ENCODE measurements around the gene CEMIP.

The CEMIP gene

GRCh38 chr15:80926126-80926525, 147.0 kb downstream of the CEMIP start:
- DNase-seq (ENCODE audit: extremely low spot score) = no peak
- POLR2A ChIA-PET = no interaction called here
- TF ChIP-seq CTBP1 (IDR thresholded peaks at IDR 0.05; ENCODE audit: borderline replicate concordance) = no peak
- TF ChIP-seq SP1 (IDR thresholded peaks at IDR 0.05) = no peak
- no peak for TF ChIP-seq NFRKB (IDR thresholded peaks at IDR 0.05)
- TF ChIP-seq ARNT (IDR thresholded peaks at IDR 0.05) = no peak
- no peak for TF ChIP-seq BHLHE40 (IDR thresholded peaks at IDR 0.05; ENCODE audit: borderline replicate concordance)
- no peak for TF ChIP-seq L3MBTL2 (conservative IDR thresholded peaks at IDR 0.05)
- TF ChIP-seq FOXA1 (IDR thresholded peaks at IDR 0.05) = no peak
- no peak for TF ChIP-seq HDGF (IDR thresholded peaks at IDR 0.05; ENCODE audit: borderline replicate concordance)
- no peak for TF ChIP-seq TARDBP (IDR thresholded peaks at IDR 0.05)
- no peak for TF ChIP-seq FOXK2 (IDR thresholded peaks at IDR 0.05)
- no peak for TF ChIP-seq ZNF384 (IDR thresholded peaks at IDR 0.05)
- TF ChIP-seq FOXM1 (IDR thresholded peaks at IDR 0.05; ENCODE audit: borderline replicate concordance) = no peak
- TF ChIP-seq LEF1 (IDR thresholded peaks at IDR 0.05; ENCODE audit: borderline replicate concordance) = no peak
- TF ChIP-seq ELF4 (IDR thresholded peaks at IDR 0.05) = no peak
- no peak for TF ChIP-seq SUZ12 (IDR thresholded peaks at IDR 0.05)
- TF ChIP-seq PKNOX1 (IDR thresholded peaks at IDR 0.05) = no peak
- CTCF ChIA-PET = no interaction called here

DNA sequence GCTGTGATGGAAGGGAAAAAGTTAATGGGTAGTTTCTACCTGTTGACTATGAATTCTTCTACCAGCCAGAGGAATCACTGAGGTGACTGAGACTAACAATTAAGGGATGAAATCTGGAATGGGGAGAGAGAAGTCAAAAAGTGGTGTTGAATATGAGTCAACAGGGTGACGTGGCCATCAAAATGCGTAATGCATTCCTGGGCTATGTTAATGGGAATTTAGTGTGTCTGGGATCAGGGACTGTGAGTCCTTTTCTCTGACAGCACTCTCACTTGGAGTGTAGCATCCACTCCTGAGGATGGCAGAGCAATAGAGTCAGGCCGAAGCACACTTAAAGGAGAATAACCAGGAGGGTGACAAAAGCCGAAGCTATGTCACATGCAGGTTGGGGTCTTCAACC, 150.1 kb downstream of the CEMIP start:
- DNase-seq (ENCODE audit: extremely low spot score) = no peak
- CTCF ChIA-PET = no interaction called here
- TF ChIP-seq ARNT (IDR thresholded peaks at IDR 0.05) (no peak), LEF1 (IDR thresholded peaks at IDR 0.05; ENCODE audit: borderline replicate concordance) (no peak), CTBP1 (IDR thresholded peaks at IDR 0.05; ENCODE audit: borderline replicate concordance) (no peak), PKNOX1 (IDR thresholded peaks at IDR 0.05) (no peak), TARDBP (IDR thresholded peaks at IDR 0.05) (no peak), ZNF384 (IDR thresholded peaks at IDR 0.05) (no peak), FOXM1 (IDR thresholded peaks at IDR 0.05; ENCODE audit: borderline replicate concordance) (no peak), FOXK2 (IDR thresholded peaks at IDR 0.05) (no peak), FOXA1 (IDR thresholded peaks at IDR 0.05) (no peak)
- POLR2A ChIA-PET = no interaction called here

- POLR2A ChIA-PET = no interaction called here
- CTCF ChIA-PET = no interaction called here
- TF ChIP-seq SP1 (IDR thresholded peaks at IDR 0.05) (no peak), TARDBP (IDR thresholded peaks at IDR 0.05) (no peak), LEF1 (IDR thresholded peaks at IDR 0.05; ENCODE audit: borderline replicate concordance) (no peak), L3MBTL2 (conservative IDR thresholded peaks at IDR 0.05) (no peak), SUZ12 (IDR thresholded peaks at IDR 0.05) (no peak), ELF4 (IDR thresholded peaks at IDR 0.05) (no peak), BHLHE40 (IDR thresholded peaks at IDR 0.05; ENCODE audit: borderline replicate concordance) (no peak), CTBP1 (IDR thresholded peaks at IDR 0.05; ENCODE audit: borderline replicate concordance) (no peak), PKNOX1 (IDR thresholded peaks at IDR 0.05) (no peak), NFRKB (IDR thresholded peaks at IDR 0.05) (no peak), FOXA1 (IDR thresholded peaks at IDR 0.05) (no peak), FOXM1 (IDR thresholded peaks at IDR 0.05; ENCODE audit: borderline replicate concordance) (no peak), ARNT (IDR thresholded peaks at IDR 0.05) (no peak), HDGF (IDR thresholded peaks at IDR 0.05; ENCODE audit: borderline replicate concordance) (no peak)
- no peak for DNase-seq (ENCODE audit: extremely low spot score)
These were observed 150.5 kb downstream of the CEMIP start for GRCh38 chr15:80929689-80930088.

DNA sequence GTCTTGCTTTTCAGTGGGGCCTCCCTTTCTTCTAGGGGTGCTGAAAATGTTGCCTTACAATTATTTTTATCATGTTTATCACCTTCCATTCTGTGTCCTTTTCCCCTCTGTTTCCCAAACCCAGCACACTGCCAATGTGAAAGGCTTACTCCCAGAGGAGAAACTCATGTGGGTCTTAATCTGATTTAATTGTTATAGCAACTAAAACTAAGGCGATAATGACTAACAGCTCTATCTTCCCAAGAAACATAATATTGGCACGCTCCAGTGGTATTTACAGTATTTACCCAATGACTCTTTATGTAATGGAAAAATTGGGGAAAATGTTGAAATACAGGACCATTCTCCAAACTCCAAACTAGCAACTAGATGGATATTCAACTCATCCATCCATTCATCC, 152.0 kb downstream of the CEMIP start:
- ChIA-PET CTCF (no interaction called here), POLR2A (no interaction called here)
- DNase-seq (ENCODE audit: extremely low spot score) = no peak
- TF ChIP-seq TARDBP (IDR thresholded peaks at IDR 0.05) (no peak), ELF4 (IDR thresholded peaks at IDR 0.05) (no peak), SP1 (IDR thresholded peaks at IDR 0.05) (no peak), SUZ12 (IDR thresholded peaks at IDR 0.05) (no peak), BHLHE40 (IDR thresholded peaks at IDR 0.05; ENCODE audit: borderline replicate concordance) (no peak)

- ChIA-PET POLR2A (no interaction called here), CTCF (no interaction called here)
- TF ChIP-seq ELF4 (IDR thresholded peaks at IDR 0.05) (no peak), L3MBTL2 (conservative IDR thresholded peaks at IDR 0.05) (no peak), NFRKB (IDR thresholded peaks at IDR 0.05) (no peak), SUZ12 (IDR thresholded peaks at IDR 0.05) (no peak), ARNT (IDR thresholded peaks at IDR 0.05) (no peak), ZNF384 (IDR thresholded peaks at IDR 0.05) (no peak), LEF1 (IDR thresholded peaks at IDR 0.05; ENCODE audit: borderline replicate concordance) (no peak), FOXM1 (IDR thresholded peaks at IDR 0.05; ENCODE audit: borderline replicate concordance) (no peak), SP1 (IDR thresholded peaks at IDR 0.05) (no peak), PKNOX1 (IDR thresholded peaks at IDR 0.05) (no peak)
- DNase-seq (ENCODE audit: extremely low spot score) = no peak
These were observed 152.7 kb downstream of the CEMIP start for GRCh38 chr15:80931721-80932512.

GRCh38 chr15:80932513-80932815, 153.3 kb downstream of the CEMIP start:
- no peak for DNase-seq (ENCODE audit: extremely low spot score)
- TF ChIP-seq LEF1 (IDR thresholded peaks at IDR 0.05; ENCODE audit: borderline replicate concordance) (no peak), SP1 (IDR thresholded peaks at IDR 0.05) (no peak), TARDBP (IDR thresholded peaks at IDR 0.05) (no peak), ZNF384 (IDR thresholded peaks at IDR 0.05) (no peak), HDGF (IDR thresholded peaks at IDR 0.05; ENCODE audit: borderline replicate concordance) (no peak), BHLHE40 (IDR thresholded peaks at IDR 0.05; ENCODE audit: borderline replicate concordance) (no peak), SUZ12 (IDR thresholded peaks at IDR 0.05) (no peak), FOXM1 (IDR thresholded peaks at IDR 0.05; ENCODE audit: borderline replicate concordance) (no peak), ARNT (IDR thresholded peaks at IDR 0.05) (no peak), PKNOX1 (IDR thresholded peaks at IDR 0.05) (no peak), FOXK2 (IDR thresholded peaks at IDR 0.05) (no peak), L3MBTL2 (conservative IDR thresholded peaks at IDR 0.05) (no peak), ELF4 (IDR thresholded peaks at IDR 0.05) (no peak), CTBP1 (IDR thresholded peaks at IDR 0.05; ENCODE audit: borderline replicate concordance) (no peak)
- CTCF ChIA-PET = no interaction called here
- POLR2A ChIA-PET = no interaction called here
